Measurements from ENCODE around the gene LMX1B. TPM values are rescaled to one million over a fixed set of nuclear protein-coding genes. Genes with fewer than 3 reads are reported as not detected.
"Not testable (repeated sequence)": the region's sequence is repeated elsewhere in the genome, so short reads cannot be mapped to it uniquely, and the experiment has no call there.

Gene LMX1B
- total RNA-seq = not detected

DNA sequence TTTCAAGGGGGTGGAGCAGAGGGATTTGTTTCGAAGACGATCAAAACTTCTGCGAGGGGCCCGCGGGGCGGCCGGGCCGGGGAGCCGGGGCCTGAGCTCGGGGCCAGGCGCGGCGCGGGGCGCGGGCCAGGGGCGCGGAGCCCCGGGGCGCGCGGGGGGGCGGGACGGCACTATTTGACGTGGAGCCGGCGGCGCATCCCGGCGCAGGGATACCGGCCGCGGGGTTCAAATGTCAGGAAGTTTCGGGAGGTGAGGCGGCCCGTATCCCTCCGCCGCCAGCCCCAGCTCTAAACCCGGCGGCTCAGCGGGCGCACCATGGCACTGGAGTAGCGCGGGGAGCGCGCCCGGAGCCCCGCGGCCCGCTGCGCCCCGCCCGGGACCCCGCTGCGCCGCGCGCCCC is at the start of gene LMX1B:
LMX1B (plus strand) TSS at position 278 of the 400 bp plus-strand sequence. CDS start 522 bp downstream, outside the sequence.
- Mint-ChIP-seq H3K4me3 (peak within 1 kb of the TSS; percentile 45), H3K9me3 (ENCODE audit: insufficient read depth) (no peaks in the 10 kb centered on the region), H3K4me1 (ENCODE audit: low read depth) (peaks cover 20% of the 10 kb centered on the region), H3K27ac (peak within 1 kb of the TSS; percentile 60), H3K27me3 (ENCODE audit: low read depth) (peaks cover 72% of the 10 kb centered on the region), H3K36me3 (ENCODE audit: low read depth) (peaks cover 7% of the 10 kb centered on the region)
- ATAC-seq (no peak), DNase-seq (no peak)
- CTCF ChIA-PET = interaction anchor here (0.9 kb wide), 1 partner anchor 16 kb away, joined by 3 read pairs; no protein-coding TSS in a partner anchor
- POLR2A ChIA-PET = no interaction called here

DNA sequence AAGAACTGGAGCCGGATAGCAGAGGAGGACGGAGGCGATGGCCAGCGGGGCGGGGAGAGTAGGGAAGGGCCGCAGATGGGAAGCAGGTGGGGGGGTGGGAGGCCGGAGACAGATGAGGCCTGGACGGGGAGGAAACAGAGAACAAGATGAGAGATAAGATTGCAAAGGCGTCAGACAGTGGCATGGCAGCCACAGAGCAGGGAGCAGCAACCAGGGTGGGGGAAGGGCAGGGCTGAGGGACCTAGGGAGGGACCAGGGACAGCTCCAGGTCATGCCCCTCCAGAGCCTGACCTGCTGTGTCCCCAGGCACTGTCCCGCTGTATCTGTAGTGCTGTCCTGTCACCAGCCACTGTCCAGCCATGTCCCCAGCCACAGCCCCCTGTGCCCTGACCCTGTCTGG is 49.6 kb upstream of the LMX1B start:
- POLR2A ChIA-PET = no interaction called here
- ATAC-seq = no peak
- no peak overlapping the region for H3K4me3 Mint-ChIP-seq
- no peaks in the 10 kb centered on the region for H3K9me3 Mint-ChIP-seq (ENCODE audit: insufficient read depth)
- peaks cover 31% of the 10 kb centered on the region for H3K27me3 Mint-ChIP-seq (ENCODE audit: low read depth)
- H3K4me1 Mint-ChIP-seq (ENCODE audit: low read depth) = no peaks in the 10 kb centered on the region
- DNase-seq = no peak
- H3K27ac Mint-ChIP-seq = no peak overlapping the region
- CTCF ChIA-PET = interaction anchor here (2.5 kb wide), 1 partner anchor 65 kb away, joined by 13 read pairs; no protein-coding TSS in a partner anchor
- no peaks in the 10 kb centered on the region for H3K36me3 Mint-ChIP-seq (ENCODE audit: low read depth)

DNA sequence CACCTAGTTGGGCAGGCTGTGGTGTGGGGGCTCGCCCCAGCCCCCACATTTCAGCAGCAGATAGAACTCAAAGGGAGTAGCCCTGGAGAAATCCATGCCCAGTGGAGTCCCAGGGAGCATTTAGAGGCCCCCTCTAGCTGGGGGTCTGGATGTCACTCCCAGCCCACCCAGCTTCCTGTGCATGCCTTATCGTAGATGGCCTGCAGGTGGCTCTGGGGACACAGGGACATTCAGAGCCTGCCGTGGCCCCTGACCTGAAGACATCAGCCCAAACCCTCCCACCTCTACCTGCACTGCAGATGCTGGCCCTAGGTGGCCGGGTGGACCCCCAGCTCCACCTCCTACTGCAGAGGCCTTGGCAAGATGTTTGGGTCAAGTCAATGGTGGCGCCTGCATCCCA is 49.0 kb upstream of the LMX1B start:
- no peaks in the 10 kb centered on the region for H3K4me1 Mint-ChIP-seq (ENCODE audit: low read depth)
- no peak for DNase-seq
- ChIA-PET CTCF (no interaction called here), POLR2A (no interaction called here)
- no peak overlapping the region for H3K27ac Mint-ChIP-seq
- H3K9me3 Mint-ChIP-seq (ENCODE audit: insufficient read depth) = no peaks in the 10 kb centered on the region
- no peaks in the 10 kb centered on the region for H3K36me3 Mint-ChIP-seq (ENCODE audit: low read depth)
- peaks cover 25% of the 10 kb centered on the region for H3K27me3 Mint-ChIP-seq (ENCODE audit: low read depth)
- no peak for ATAC-seq
- H3K4me3 Mint-ChIP-seq = no peak overlapping the region

DNA sequence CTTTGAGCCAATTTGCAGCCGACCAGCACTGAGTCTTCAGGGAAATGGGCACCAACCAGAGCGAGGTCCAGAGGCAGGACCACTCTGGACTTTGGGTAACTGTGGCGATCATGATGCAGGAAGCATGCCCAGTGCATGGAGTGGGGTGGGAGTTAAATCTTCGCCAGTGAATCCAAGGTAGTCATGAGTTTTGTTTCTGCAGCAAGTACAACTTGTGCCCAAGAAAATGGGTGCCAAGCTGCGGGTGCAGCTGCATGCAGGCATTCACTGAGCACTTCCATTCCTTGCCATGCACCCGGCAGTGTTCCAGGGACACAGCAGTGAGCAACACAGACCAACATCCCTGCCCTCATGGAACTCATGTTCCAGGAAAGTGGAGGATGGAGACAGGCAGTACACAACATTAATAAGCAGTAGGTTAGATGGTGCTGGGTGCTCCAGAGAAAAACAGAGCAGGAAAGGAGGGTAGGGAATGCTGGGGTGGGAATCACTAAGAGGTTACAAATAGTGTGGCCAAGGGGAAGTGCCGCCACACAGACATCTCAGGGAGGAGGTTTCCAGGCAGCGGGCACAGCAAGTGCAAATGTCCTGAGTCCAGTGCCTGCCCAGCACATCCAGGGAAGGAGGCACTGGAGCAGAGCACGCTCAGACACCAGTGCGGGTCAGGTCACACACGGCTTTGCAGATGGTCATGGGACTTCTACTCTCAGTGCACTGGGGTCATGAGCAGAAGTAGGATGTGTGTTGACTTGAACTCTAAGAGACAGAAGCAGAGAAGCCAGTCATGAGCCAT is 48.2 kb upstream of the LMX1B start:
- CTCF ChIA-PET = no interaction called here
- no peaks in the 10 kb centered on the region for H3K36me3 Mint-ChIP-seq (ENCODE audit: low read depth)

DNA sequence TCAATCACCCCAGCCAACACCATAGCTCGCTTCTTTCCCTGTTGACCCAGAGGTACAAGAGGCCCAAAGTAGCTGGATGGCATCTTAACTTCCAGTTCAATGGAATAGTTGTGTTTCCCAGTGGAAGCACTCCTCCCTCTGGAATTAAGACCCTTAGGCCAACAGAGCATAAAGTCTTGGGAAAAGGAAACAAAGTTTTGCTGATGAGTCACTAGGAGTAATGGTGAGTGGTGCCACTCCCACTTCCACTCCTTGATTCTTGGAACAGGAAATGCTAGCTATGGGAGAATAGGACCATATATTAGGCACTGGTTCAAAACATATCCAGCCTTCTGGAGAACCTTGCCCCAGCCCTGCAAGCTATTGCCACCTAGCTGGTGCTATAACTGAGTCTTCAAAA is 44.7 kb upstream of the LMX1B start:
- Mint-ChIP-seq H3K4me3 (no peak overlapping the region), H3K9me3 (ENCODE audit: insufficient read depth) (no peaks in the 10 kb centered on the region), H3K27ac (no peak overlapping the region), H3K36me3 (ENCODE audit: low read depth) (no peaks in the 10 kb centered on the region), H3K4me1 (ENCODE audit: low read depth) (no peaks in the 10 kb centered on the region), H3K27me3 (ENCODE audit: low read depth) (peaks cover 13% of the 10 kb centered on the region)
- ChIA-PET CTCF (interaction anchor here (2.1 kb wide), 1 partner anchor 11 kb away, joined by 9 read pairs; no protein-coding TSS in a partner anchor), POLR2A (no interaction called here)
- DNase-seq (no peak), ATAC-seq (no peak)

More for the DNA sequence above, 48.2 kb upstream of the LMX1B start:
- DNase-seq (no peak), ATAC-seq (no peak)
- peaks cover 22% of the 10 kb centered on the region for H3K27me3 Mint-ChIP-seq (ENCODE audit: low read depth)
- no peak overlapping the region for H3K27ac Mint-ChIP-seq
- H3K9me3 Mint-ChIP-seq (ENCODE audit: insufficient read depth) = no peaks in the 10 kb centered on the region
- no peak overlapping the region for H3K4me3 Mint-ChIP-seq
- H3K4me1 Mint-ChIP-seq (ENCODE audit: low read depth) = no peaks in the 10 kb centered on the region
- POLR2A ChIA-PET = no interaction called here

DNA sequence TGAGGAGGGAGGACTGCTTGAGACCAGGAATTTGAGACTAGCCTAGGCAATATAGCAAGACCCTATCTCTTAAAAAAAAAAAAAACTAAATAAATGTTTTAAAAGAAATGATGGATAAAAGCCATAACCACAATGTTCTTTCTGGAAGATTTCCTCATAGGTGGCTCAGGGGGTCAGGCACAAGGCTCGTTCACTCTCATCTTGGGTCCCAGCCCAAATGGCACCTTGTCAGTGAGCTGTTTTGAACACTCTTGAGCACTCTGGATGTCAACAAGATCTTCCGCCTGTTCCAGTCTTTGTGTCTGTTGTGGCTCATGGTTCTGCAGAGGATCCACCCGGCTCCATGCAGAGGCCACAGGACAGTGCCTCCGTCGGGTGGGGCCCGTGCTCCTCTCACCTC is 35.7 kb upstream of the LMX1B start:
- no peak for DNase-seq
- no peaks in the 10 kb centered on the region for H3K9me3 Mint-ChIP-seq (ENCODE audit: insufficient read depth)
- H3K36me3 Mint-ChIP-seq (ENCODE audit: low read depth) = no peaks in the 10 kb centered on the region
- ATAC-seq = no peak
- H3K27me3 Mint-ChIP-seq (ENCODE audit: low read depth) = peaks cover 10% of the 10 kb centered on the region
- no peak overlapping the region for H3K4me3 Mint-ChIP-seq
- no peak overlapping the region for H3K27ac Mint-ChIP-seq
- ChIA-PET CTCF (no interaction called here), POLR2A (no interaction called here)
- no peaks in the 10 kb centered on the region for H3K4me1 Mint-ChIP-seq (ENCODE audit: low read depth)

GRCh38 chr9:126580319-126580718 is 33.4 kb upstream of the LMX1B start:
- H3K4me1 Mint-ChIP-seq (ENCODE audit: low read depth); DNase-seq; H3K27ac Mint-ChIP-seq; ATAC-seq; H3K36me3 Mint-ChIP-seq (ENCODE audit: low read depth); H3K4me3 Mint-ChIP-seq; POLR2A ChIA-PET; H3K9me3 Mint-ChIP-seq (ENCODE audit: insufficient read depth); CTCF ChIA-PET: not testable (repeated sequence)
- peaks cover 13% of the 10 kb centered on the region for H3K27me3 Mint-ChIP-seq (ENCODE audit: low read depth)

DNA sequence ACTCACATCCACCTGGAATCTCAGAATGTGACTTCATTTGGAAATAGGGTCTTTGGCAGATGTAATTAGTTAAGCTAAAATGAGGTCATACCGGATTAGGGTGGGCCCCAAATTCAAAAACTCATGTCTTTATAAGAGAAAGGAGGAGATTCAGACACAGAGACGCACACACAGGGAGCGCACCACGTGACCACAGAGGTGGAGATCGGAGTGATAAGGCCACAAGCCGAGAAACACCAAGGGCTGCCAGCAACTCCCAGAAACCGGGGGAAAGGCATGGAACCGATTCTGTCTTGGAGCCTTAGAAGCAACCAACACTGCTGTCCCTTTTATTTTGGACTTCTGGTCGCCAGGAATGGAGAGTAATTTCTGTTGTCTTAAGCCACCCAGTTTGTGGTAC is 31.8 kb upstream of the LMX1B start:
- no peak overlapping the region for H3K27ac Mint-ChIP-seq
- POLR2A ChIA-PET = no interaction called here
- no peak overlapping the region for H3K4me3 Mint-ChIP-seq
- ATAC-seq = no peak
- peaks cover 14% of the 10 kb centered on the region for H3K27me3 Mint-ChIP-seq (ENCODE audit: low read depth)
- no peaks in the 10 kb centered on the region for H3K9me3 Mint-ChIP-seq (ENCODE audit: insufficient read depth)
- no peaks in the 10 kb centered on the region for H3K36me3 Mint-ChIP-seq (ENCODE audit: low read depth)
- no peaks in the 10 kb centered on the region for H3K4me1 Mint-ChIP-seq (ENCODE audit: low read depth)
- CTCF ChIA-PET = no interaction called here
- no peak for DNase-seq

DNA sequence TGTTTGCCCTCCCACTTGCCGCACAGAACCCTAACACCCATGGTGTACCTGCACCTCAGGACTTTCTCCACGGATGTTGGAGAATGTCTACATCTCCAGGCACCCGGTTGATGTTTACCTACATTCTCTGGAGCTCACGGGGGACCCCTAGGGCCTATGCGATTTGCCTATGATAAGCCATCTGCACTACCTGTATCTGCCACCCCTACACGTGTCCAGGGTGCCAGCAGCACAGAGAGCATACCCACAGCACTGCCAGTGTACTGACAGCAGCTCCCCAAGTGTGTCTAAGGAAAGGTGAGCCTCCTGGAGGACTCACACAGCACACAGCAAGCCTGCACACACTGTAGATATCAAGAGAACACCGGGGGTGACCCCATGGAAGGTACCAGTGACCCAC is 31.3 kb upstream of the LMX1B start:
- ATAC-seq = no peak
- Mint-ChIP-seq H3K9me3 (ENCODE audit: insufficient read depth) (no peaks in the 10 kb centered on the region), H3K27me3 (ENCODE audit: low read depth) (peaks cover 14% of the 10 kb centered on the region), H3K36me3 (ENCODE audit: low read depth) (no peaks in the 10 kb centered on the region), H3K4me3 (no peak overlapping the region), H3K27ac (no peak overlapping the region), H3K4me1 (ENCODE audit: low read depth) (no peaks in the 10 kb centered on the region)
- no peak for DNase-seq
- POLR2A ChIA-PET = no interaction called here
- CTCF ChIA-PET = no interaction called here

GRCh38 chr9:126583144-126583760 is 30.5 kb upstream of the LMX1B start:
- Mint-ChIP-seq H3K27me3 (ENCODE audit: low read depth) (peaks cover 13% of the 10 kb centered on the region), H3K9me3 (ENCODE audit: insufficient read depth) (no peaks in the 10 kb centered on the region), H3K27ac (no peak overlapping the region), H3K4me1 (ENCODE audit: low read depth) (no peaks in the 10 kb centered on the region), H3K4me3 (no peak overlapping the region), H3K36me3 (ENCODE audit: low read depth) (no peaks in the 10 kb centered on the region)
- ChIA-PET POLR2A (no interaction called here), CTCF (interaction anchor here (1.1 kb wide), 1 partner anchor 85 kb away, joined by 3 read pairs; no protein-coding TSS in a partner anchor)
- DNase-seq = no peak
- no peak for ATAC-seq

DNA sequence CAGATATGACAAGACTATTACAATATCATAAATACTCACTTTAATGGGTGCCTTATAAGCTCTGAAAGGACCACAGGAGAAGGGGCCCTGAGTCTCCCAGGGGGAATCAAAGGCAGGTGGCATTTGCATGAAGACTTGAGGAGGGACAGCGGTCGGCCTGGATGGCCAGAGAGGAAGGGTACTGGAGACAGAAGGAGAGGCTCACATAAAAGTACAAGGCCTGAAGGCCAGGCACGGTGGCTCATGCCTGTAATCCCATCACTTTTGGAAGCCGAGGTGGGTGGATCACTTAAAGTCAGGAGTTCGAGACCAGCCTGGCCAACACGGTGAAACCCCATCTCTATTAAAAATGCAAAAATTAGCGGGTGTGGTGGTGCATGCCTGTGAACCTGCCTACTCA is 29.1 kb upstream of the LMX1B start:
- POLR2A ChIA-PET = no interaction called here
- no peak for ATAC-seq
- Mint-ChIP-seq H3K27ac (no peak overlapping the region), H3K36me3 (ENCODE audit: low read depth) (no peaks in the 10 kb centered on the region), H3K4me1 (ENCODE audit: low read depth) (no peaks in the 10 kb centered on the region), H3K9me3 (ENCODE audit: insufficient read depth) (no peaks in the 10 kb centered on the region), H3K27me3 (ENCODE audit: low read depth) (peaks cover 15% of the 10 kb centered on the region), H3K4me3 (no peak overlapping the region)
- CTCF ChIA-PET = no interaction called here
- no peak for DNase-seq

DNA sequence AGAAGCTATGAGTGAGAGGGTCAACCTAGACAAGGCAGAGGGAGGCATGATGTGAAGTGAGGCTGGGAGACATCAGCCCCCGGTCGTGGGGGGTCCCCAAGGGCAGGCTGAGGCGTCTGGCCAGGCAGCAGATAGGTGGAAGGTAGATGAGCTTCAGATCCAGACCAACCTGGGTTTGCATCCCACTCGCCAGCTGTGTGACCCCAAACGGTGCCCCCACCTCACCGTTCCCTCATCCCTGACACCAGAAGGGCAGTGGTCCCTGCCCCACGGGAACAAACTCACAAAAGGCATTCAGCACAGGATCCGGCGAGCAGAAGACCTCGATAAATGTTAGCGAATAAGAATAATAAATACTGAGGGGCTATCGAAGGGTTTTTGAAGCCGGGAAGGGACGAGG is 27.5 kb upstream of the LMX1B start:
- Mint-ChIP-seq H3K4me1 (ENCODE audit: low read depth) (no peaks in the 10 kb centered on the region), H3K9me3 (ENCODE audit: insufficient read depth) (no peaks in the 10 kb centered on the region), H3K27ac (no peak overlapping the region), H3K27me3 (ENCODE audit: low read depth) (peaks cover 13% of the 10 kb centered on the region), H3K36me3 (ENCODE audit: low read depth) (no peaks in the 10 kb centered on the region), H3K4me3 (no peak overlapping the region)
- ChIA-PET CTCF (no interaction called here), POLR2A (no interaction called here)
- DNase-seq = no peak
- ATAC-seq = no peak

Data from activated CD8-positive, alpha-beta T cell treated with anti-CD3 and anti-CD28 coated beads, Interleukin-2, amount 10 ng/mL, durations not matched to agents 7 days and 5 days (primary cell).